WERI-Rb-1 (cell line): ENCODE data around the gene TAX1BP1.

Source experiments
- DNase-seq: peaks from one replicate; pipeline ENCODE4 v3.0.0-alpha.2; 2020
- H3K27ac ChIP-seq: fragments of 250-450 bp; sonication (Bioruptor Pico); 2 replicates; pipeline ENCODE4 v1.5.1; 2020; ENCODE audit warnings: mild to moderate bottlenecking, moderate library complexity
- H3K27me3 ChIP-seq: fragments of 250-450 bp; sonication (Bioruptor Pico); 2 replicates; pipeline ENCODE4 v1.5.1; 2021; ENCODE audit warnings: mild to moderate bottlenecking, low read depth, moderate library complexity; ENCODE audit not compliant: insufficient read depth, severe bottlenecking
- H3K36me3 ChIP-seq: fragments of 250-450 bp; sonication (Bioruptor Pico); 2 replicates; pipeline ENCODE4 v1.5.1; 2020; ENCODE audit warnings: mild to moderate bottlenecking, moderate library complexity
- H3K4me3 ChIP-seq: 2 replicates; pipeline ENCODE4 v1.5.1; 2011; ENCODE audit warnings: low read depth, mild to moderate bottlenecking, control low read depth, low read length
- H3K9me3 ChIP-seq: fragments of 250-450 bp; sonication (Bioruptor Pico); 2 replicates; pipeline ENCODE4 v1.5.1; 2021; ENCODE audit warnings: mild to moderate bottlenecking, moderate library complexity; ENCODE audit not compliant: severe bottlenecking
- CTCF ChIP-seq: IDR thresholded peaks from 2 replicates; pipeline ENCODE4 v1.5.1; 2011; ENCODE audit warnings: low read depth, mild to moderate bottlenecking, control low read depth, inconsistent platforms, low read length

TAX1BP1 gene

GRCh38 chr7:27739909-27740448 is at the start of gene TAX1BP1:
TSS of gene TAX1BP1 (plus strand) at chr7:27740162. CDS start at chr7:27748525, 8,363 bp downstream.
- Histone ChIP-seq H3K36me3 (no peaks in the 10 kb centered on the region), H3K27ac (peak within 1 kb of the TSS; percentile 89), H3K4me3 (peak within 1 kb of the TSS; percentile 99), H3K9me3 (no peaks in the 10 kb centered on the region), H3K27me3 (no peaks in the 10 kb centered on the region)
- DNase-seq, result peak; percentile 95
- TF ChIP-seq CTCF, result no peak

- Histone ChIP-seq H3K4me3 (no peak overlapping the region), H3K36me3 (no peaks in the 10 kb centered on the region), H3K27ac (no peak overlapping the region), H3K9me3 (no peaks in the 10 kb centered on the region), H3K27me3 (no peaks in the 10 kb centered on the region)
- DNase-seq, result no peak
- TF ChIP-seq CTCF, result no peak
These were observed 49.3 kb upstream of the TAX1BP1 start for GRCh38 chr7:27690649-27691048.

GRCh38 chr7:27693794-27694193 is 46.2 kb upstream of the TAX1BP1 start:
- Histone ChIP-seq H3K4me3 (no peak overlapping the region), H3K27ac (no peak overlapping the region), H3K36me3 (no peaks in the 10 kb centered on the region), H3K9me3 (no peaks in the 10 kb centered on the region), H3K27me3 (no peaks in the 10 kb centered on the region)
- no peak for TF ChIP-seq CTCF
- DNase-seq, result no peak

- no peak for DNase-seq
- no peaks in the 10 kb centered on the region for H3K9me3 ChIP-seq
- H3K4me3 ChIP-seq, result no peak overlapping the region
- H3K27me3 ChIP-seq, result no peaks in the 10 kb centered on the region
- H3K36me3 ChIP-seq, result no peaks in the 10 kb centered on the region
- no peak for TF ChIP-seq CTCF
- no peak overlapping the region for H3K27ac ChIP-seq
These were observed 44.9 kb upstream of the TAX1BP1 start for GRCh38 chr7:27695096-27695495.

GRCh38 chr7:27697861-27698430 is 42.0 kb upstream of the TAX1BP1 start:
- no peaks in the 10 kb centered on the region for H3K36me3 ChIP-seq
- H3K4me3 ChIP-seq, result no peak overlapping the region
- TF ChIP-seq CTCF, result no peak
- H3K27ac ChIP-seq, result no peak overlapping the region
- H3K27me3 ChIP-seq, result no peaks in the 10 kb centered on the region
- H3K9me3 ChIP-seq, result no peaks in the 10 kb centered on the region
- DNase-seq, result no peak

- Histone ChIP-seq H3K9me3 (no peaks in the 10 kb centered on the region), H3K27me3 (no peaks in the 10 kb centered on the region)
- no peak for TF ChIP-seq CTCF
These were observed 40.2 kb upstream of the TAX1BP1 start for GRCh38 chr7:27699751-27700150.

More at GRCh38 chr7:27699751-27700150, 40.2 kb upstream of the TAX1BP1 start:
- H3K27ac ChIP-seq, result no peak overlapping the region
- H3K4me3 ChIP-seq, result no peak overlapping the region
- DNase-seq, result no peak
- H3K36me3 ChIP-seq, result no peaks in the 10 kb centered on the region
